MM.1S (cell line): ENCODE data around the gene EMILIN3.

Source experiments
- DNase-seq: peaks from one replicate; pipeline ENCODE4 v3.0.0-alpha.2; 2015
- H2AFZ ChIP-seq: fragments of 300-600 bp; sonication (generic); 2 replicates; pipeline ENCODE4 v1.6.0; 2016; ENCODE audit warnings: antibody characterized with exemption, low read length
- H3F3A ChIP-seq: fragments of 300-600 bp; sonication (generic); 2 replicates; pipeline ENCODE4 v1.6.1; 2016; ENCODE audit warnings: mild to moderate bottlenecking, antibody characterized with exemption, low read length, moderate library complexity, mixed read lengths; ENCODE audit not compliant: insufficient read depth
- H3K27ac ChIP-seq: fragments of 300-600 bp; sonication (generic); 2 replicates; pipeline ENCODE4 v1.5.1; 2016; ENCODE audit warnings: mild to moderate bottlenecking, low read length
- H3K27me3 ChIP-seq: fragments of 300-600 bp; sonication (generic); replicated peaks from 2 replicates; pipeline ENCODE4 v1.6.0; 2016; ENCODE audit warnings: low read length; ENCODE audit not compliant: insufficient read depth
- H3K36me3 ChIP-seq: fragments of 300-600 bp; sonication (generic); replicated peaks from 2 replicates; pipeline ENCODE4 v1.6.1; 2016; ENCODE audit warnings: mild to moderate bottlenecking, low read length, mixed read lengths; ENCODE audit not compliant: insufficient read depth
- H3K4me1 ChIP-seq: fragments of 300-600 bp; sonication (generic); 2 replicates; pipeline ENCODE4 v1.6.1; 2016; ENCODE audit warnings: low read length, mixed read lengths
- H3K4me2 ChIP-seq: fragments of 300-600 bp; sonication (generic); 2 replicates; pipeline ENCODE4 v1.6.0; 2016; ENCODE audit warnings: low read depth, low read length
- H3K4me3 ChIP-seq: fragments of 300-600 bp; sonication (generic); 2 replicates; pipeline ENCODE4 v1.5.1; 2016; ENCODE audit warnings: low read length, mixed read lengths
- H3K79me2 ChIP-seq: fragments of 300-600 bp; sonication (generic); 2 replicates; pipeline ENCODE4 v1.6.1; 2016; ENCODE audit warnings: mixed run types, low read length, mixed read lengths
- H3K9ac ChIP-seq: fragments of 300-600 bp; sonication (generic); 2 replicates; pipeline ENCODE4 v1.6.1; 2016; ENCODE audit warnings: low read length, mixed read lengths
- H3K9me2 ChIP-seq: fragments of 300-600 bp; sonication (generic); replicated peaks from 2 replicates; pipeline ENCODE4 v1.6.1; 2016; ENCODE audit warnings: mild to moderate bottlenecking, low read length, mixed read lengths; ENCODE audit not compliant: insufficient read depth
- H3K9me3 ChIP-seq: fragments of 300-600 bp; sonication (generic); replicated peaks from 2 replicates; pipeline ENCODE4 v1.6.1; 2016; ENCODE audit warnings: mild to moderate bottlenecking, low read length, mixed read lengths; ENCODE audit not compliant: insufficient read depth
- H4K20me1 ChIP-seq: fragments of 300-600 bp; sonication (generic); 2 replicates; pipeline ENCODE4 v1.6.1; 2016; ENCODE audit warnings: mild to moderate bottlenecking, low read length, moderate library complexity, mixed read lengths; ENCODE audit not compliant: insufficient read depth
- CTCF ChIP-seq: fragments of 300-600 bp; sonication (generic); IDR thresholded peaks from 2 replicates; pipeline ENCODE4 v1.5.1; 2016; ENCODE audit warnings: antibody characterized with exemption, low read length, mixed read lengths
- EZH2 ChIP-seq: fragments of 300-600 bp; sonication (generic); optimal IDR thresholded peaks from 2 replicates; pipeline ENCODE3; 2017; ENCODE audit warnings: low read depth, mild to moderate bottlenecking, antibody characterized with exemption, low read length, mixed read lengths
- EZH2phosphoT487 ChIP-seq: fragments of 300-600 bp; sonication (generic); IDR thresholded peaks from 2 replicates; pipeline ENCODE4 v1.6.1; 2018; ENCODE audit warnings: antibody characterized with exemption, low read length

EMILIN3 gene

GRCh38 chr20:41412324-41413120, 45.9 kb upstream of the EMILIN3 start:
- H3K4me1 ChIP-seq, result peaks cover 39% of the 10 kb centered on the region
- H2AFZ ChIP-seq, result no peak overlapping the region
- H3K9me2 ChIP-seq, result no peaks in the 10 kb centered on the region
- no peak overlapping the region for H3K9ac ChIP-seq
- H3F3A ChIP-seq, result peaks cover 31% of the 10 kb centered on the region
- peak overlapping the region; percentile 46; the same call in 1 of the 2 replicates for H3K4me2 ChIP-seq
- peak overlapping the region; percentile 53; the same call in 1 of the 2 replicates for H3K27ac ChIP-seq
- DNase-seq, result no peak
- no peaks in the 10 kb centered on the region for H3K36me3 ChIP-seq
- H3K4me3 ChIP-seq, result no peak overlapping the region
- H3K9me3 ChIP-seq, result no peaks in the 10 kb centered on the region
- TF ChIP-seq CTCF (no peak), EZH2phosphoT487 (no peak), EZH2 (no peak)
- H3K79me2 ChIP-seq, result no peaks in the 10 kb centered on the region
- no peaks in the 10 kb centered on the region for H4K20me1 ChIP-seq
- H3K27me3 ChIP-seq, result no peaks in the 10 kb centered on the region

GRCh38 chr20:41411391-41411847, 44.8 kb upstream of the EMILIN3 start:
- peaks cover 36% of the 10 kb centered on the region for H3F3A ChIP-seq
- no peaks in the 10 kb centered on the region for H3K36me3 ChIP-seq
- no peaks in the 10 kb centered on the region for H3K9me2 ChIP-seq
- DNase-seq, result peak; percentile 79
- no peaks in the 10 kb centered on the region for H3K9me3 ChIP-seq
- peak; percentile 64 for TF ChIP-seq CTCF
- TF ChIP-seq EZH2, result no peak
- H3K4me2 ChIP-seq, result peak overlapping the region; percentile 46
- H3K4me3 ChIP-seq, result no peak overlapping the region
- peak overlapping the region; percentile 53; the same call in 1 of the 2 replicates for H3K27ac ChIP-seq
- no peaks in the 10 kb centered on the region for H4K20me1 ChIP-seq
- peaks cover 50% of the 10 kb centered on the region for H3K4me1 ChIP-seq
- H2AFZ ChIP-seq, result peak overlapping the region; percentile 38; the same call in 1 of the 2 replicates
- H3K9ac ChIP-seq, result no peak overlapping the region; the same call in 1 of the 2 replicates
- H3K27me3 ChIP-seq, result no peaks in the 10 kb centered on the region
- no peaks in the 10 kb centered on the region for H3K79me2 ChIP-seq

GRCh38 chr20:41408986-41409385, 42.4 kb upstream of the EMILIN3 start:
- TF ChIP-seq EZH2 (no peak), CTCF (no peak), EZH2phosphoT487 (no peak)
- H3K9me2 ChIP-seq, result no peaks in the 10 kb centered on the region
- H3K4me3 ChIP-seq, result peak overlapping the region; percentile 20
- peaks cover 57% of the 10 kb centered on the region for H3K4me1 ChIP-seq
- H3K27me3 ChIP-seq, result no peaks in the 10 kb centered on the region
- peak overlapping the region; percentile 27; the same call in 1 of the 2 replicates for H2AFZ ChIP-seq
- H3F3A ChIP-seq, result peaks cover 36% of the 10 kb centered on the region
- H3K27ac ChIP-seq, result peak overlapping the region; percentile 92
- H3K36me3 ChIP-seq, result no peaks in the 10 kb centered on the region
- peak overlapping the region; percentile 88 for H3K4me2 ChIP-seq
- DNase-seq, result peak; percentile 41
- H3K9ac ChIP-seq, result peak overlapping the region; percentile 43
- no peaks in the 10 kb centered on the region for H3K9me3 ChIP-seq
- H4K20me1 ChIP-seq, result no peaks in the 10 kb centered on the region
- no peaks in the 10 kb centered on the region for H3K79me2 ChIP-seq
